ENCODE data around the gene PKNOX2.

- TF ChIP-seq SIN3A (IDR thresholded peaks at IDR 0.05; ENCODE audit: borderline replicate concordance, insufficient read depth, low read length) (no peak), REST (IDR thresholded peaks at IDR 0.05; ENCODE audit: insufficient read depth in 1 of 2, low read depth in 2 of 2, low read length in 2 of 2) (no peak)
These were observed 26.0 kb downstream of the PKNOX2 start for GRCh38 chr11:125190566-125190965.
